ENCODE data around the gene TPM2.

GRCh38 chr9:35682051-35682450, 7.7 kb downstream of the TPM2 start:
- peak; percentile 80 for TF ChIP-seq POLR2AphosphoS5 (IDR thresholded peaks at IDR 0.05)
- no peak for TF ChIP-seq CTCF (IDR thresholded peaks at IDR 0.05)
- no peak for TF ChIP-seq POLR2A (IDR thresholded peaks at IDR 0.05)
- no peak for TF ChIP-seq EP300 (IDR thresholded peaks at IDR 0.05)

All from gastroesophageal sphincter (tissue), 3 donors.